Frontal cortex (tissue), 1 donor: ENCODE data around the gene NELFE. TPM values are rescaled to one million over a fixed set of nuclear protein-coding genes. Genes with fewer than 3 reads are reported as not detected.

ENCODE experiments used
- small RNA-seq: library from RNA; depleted of rRNA; stranded (forward); fragments of <200 nt; gene quantifications from one replicate; pipeline ENCODE3, GENCODE V24; 2014
- total RNA-seq: library from RNA; depleted of rRNA; stranded (reverse); fragments of >200 nt; gene quantifications from one replicate; pipeline ENCODE4 v1.2.3, GENCODE V29; 2014

The NELFE gene
- total RNA-seq, 1 donor from 2014 or later, result 45.7 TPM

Small RNA genes within 50 kb of the gene (small RNA-seq; reads per million reads assigned to genes)
- not detected for gene AL645922.1

Other genes with a start within 250 kb of the NELFE start
- gene LY6G6D, start 243.6 kb downstream of the NELFE start, total RNA-seq, result not detected
- not detected for gene LY6G6C, start 237.2 kb downstream of the NELFE start, total RNA-seq
- gene MPIG6B, start 235.6 kb downstream of the NELFE start, total RNA-seq, result not detected
- 90.9 TPM for gene DDAH2, start 229.7 kb downstream of the NELFE start, total RNA-seq
- gene CLIC1, start 222.4 kb downstream of the NELFE start, total RNA-seq, result 26.1 TPM
- 2.9 TPM for gene MSH5, start 219.0 kb downstream of the NELFE start, total RNA-seq
- gene SAPCD1, start 196.3 kb downstream of the NELFE start, total RNA-seq, result 0.82 TPM
- under 0.01 TPM for gene VWA7, start 181.6 kb downstream of the NELFE start, total RNA-seq
- gene VARS1, start 163.2 kb downstream of the NELFE start, total RNA-seq, result 34.6 TPM
- gene LSM2, start 152.0 kb downstream of the NELFE start, total RNA-seq, result 23.6 TPM
- gene HSPA1L, start 143.7 kb downstream of the NELFE start, total RNA-seq, result 5.7 TPM
- 111 TPM for gene HSPA1A, start 143.4 kb downstream of the NELFE start, total RNA-seq
- gene HSPA1B, start 131.2 kb downstream of the NELFE start, total RNA-seq, result 180 TPM
- gene NEU1, start 96.2 kb downstream of the NELFE start, total RNA-seq, result 19.6 TPM
- not detected for gene SLC44A4, start 80.0 kb downstream of the NELFE start, total RNA-seq
- 102 TPM for gene EHMT2, start 61.3 kb downstream of the NELFE start, total RNA-seq
- 25.7 TPM for gene ZBTB12, start 56.9 kb downstream of the NELFE start, total RNA-seq
- 3.7 TPM for gene C2, start 31.3 kb downstream of the NELFE start, total RNA-seq
- gene CFB, start 12.9 kb downstream of the NELFE start, total RNA-seq, result 0.82 TPM
- gene SKIC2, start 204 bp upstream of the NELFE start, total RNA-seq, result 30.2 TPM
- gene DXO, start 13.2 kb upstream of the NELFE start, total RNA-seq, result 7.3 TPM
- gene C4A, start 23.1 kb upstream of the NELFE start, total RNA-seq, result 10.6 TPM
- gene C4B, start 55.8 kb upstream of the NELFE start, total RNA-seq, result 9.0 TPM
- under 0.01 TPM for gene CYP21A2, start 79.4 kb upstream of the NELFE start, total RNA-seq
- 4.5 TPM for gene TNXB, start 150.4 kb upstream of the NELFE start, total RNA-seq
- gene ATF6B, start 169.3 kb upstream of the NELFE start, total RNA-seq, result 13.0 TPM
- 4.5 TPM for gene FKBPL, start 171.3 kb upstream of the NELFE start, total RNA-seq
- 0.41 TPM for gene PRRT1, start 193.0 kb upstream of the NELFE start, total RNA-seq
- 9.8 TPM for gene PPT2, start 195.2 kb upstream of the NELFE start, total RNA-seq
- 5.7 TPM for gene EGFL8, start 205.6 kb upstream of the NELFE start, total RNA-seq
- 14.3 TPM for gene AGPAT1, start 217.1 kb upstream of the NELFE start, total RNA-seq
- 104 TPM for gene RNF5, start 219.4 kb upstream of the NELFE start, total RNA-seq
- gene AGER, start 225.3 kb upstream of the NELFE start, total RNA-seq, result 0.82 TPM
- gene PBX2, start 231.2 kb upstream of the NELFE start, total RNA-seq, result 11.8 TPM
- gene GPSM3, start 233.7 kb upstream of the NELFE start, total RNA-seq, result 0.41 TPM